COR-L47 (cell line): Measurements from ENCODE around the gene RAP1GDS1.
"Not testable (repeated sequence)": the region's sequence is repeated elsewhere in the genome, so short reads cannot be mapped to it uniquely, and the experiment has no call there.

Experiments
- DNase-seq: peaks from one replicate; lab custom pipeline; 2025; lab: John Stamatoyannopoulos, UW

The RAP1GDS1 gene

DNA sequence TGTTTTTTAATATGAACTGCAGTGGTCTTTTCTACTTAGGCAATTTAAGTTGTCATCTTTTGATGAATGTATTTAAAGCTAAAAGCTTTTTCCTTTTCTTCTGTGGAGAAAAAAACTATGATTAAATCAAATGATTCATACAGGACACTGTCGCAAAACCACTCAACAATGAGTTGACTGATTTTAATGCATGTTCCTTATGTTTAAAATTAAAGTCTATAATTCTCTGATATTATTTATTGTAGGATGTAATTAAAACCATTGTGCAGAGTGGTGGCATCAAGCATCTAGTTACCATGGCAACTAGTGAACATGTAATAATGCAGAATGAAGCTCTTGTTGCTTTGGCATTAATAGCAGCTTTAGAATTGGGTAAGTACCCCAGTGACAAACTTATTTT is 172.5 kb downstream of the RAP1GDS1 start:
- peak; percentile 18 for DNase-seq

DNA sequence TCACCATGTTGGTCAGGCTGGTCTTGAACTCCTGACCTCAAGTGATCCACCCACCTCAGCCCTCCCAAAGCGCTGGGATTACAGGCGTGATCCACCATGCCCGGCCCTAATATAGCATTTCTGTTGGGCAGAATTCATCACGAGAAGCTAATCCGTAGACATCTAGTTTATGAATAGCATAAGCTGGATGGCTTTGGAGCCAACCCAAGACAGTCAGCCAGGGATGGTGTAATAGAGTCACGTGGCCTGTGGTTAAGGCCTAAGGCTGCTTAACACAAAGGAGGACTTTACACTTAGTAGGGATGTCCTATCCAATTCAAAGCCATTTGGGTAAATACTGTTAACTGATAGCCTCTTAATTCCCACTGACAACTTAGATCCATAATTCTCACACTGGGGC is 173.6 kb downstream of the RAP1GDS1 start:
- DNase-seq, result no peak

DNA sequence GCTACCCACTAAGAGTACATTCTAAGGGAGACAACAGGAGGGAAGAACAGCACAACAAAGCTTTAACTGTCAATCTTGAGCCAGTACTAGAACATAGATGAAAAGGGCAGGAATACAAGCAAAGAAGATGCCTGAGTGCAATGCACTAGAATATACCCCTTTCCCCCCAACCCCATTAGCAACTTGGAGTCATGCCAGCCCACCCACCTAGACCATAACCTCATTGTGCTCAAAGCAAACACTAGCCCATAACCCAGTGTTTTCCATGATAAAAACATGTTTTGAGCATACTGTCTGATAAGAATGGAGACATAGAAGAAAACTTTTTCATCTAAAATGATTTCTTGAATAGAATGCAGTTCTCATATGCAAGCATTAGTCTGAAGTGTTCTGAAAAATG is 183.2 kb downstream of the RAP1GDS1 start:
- DNase-seq, result no peak

DNA sequence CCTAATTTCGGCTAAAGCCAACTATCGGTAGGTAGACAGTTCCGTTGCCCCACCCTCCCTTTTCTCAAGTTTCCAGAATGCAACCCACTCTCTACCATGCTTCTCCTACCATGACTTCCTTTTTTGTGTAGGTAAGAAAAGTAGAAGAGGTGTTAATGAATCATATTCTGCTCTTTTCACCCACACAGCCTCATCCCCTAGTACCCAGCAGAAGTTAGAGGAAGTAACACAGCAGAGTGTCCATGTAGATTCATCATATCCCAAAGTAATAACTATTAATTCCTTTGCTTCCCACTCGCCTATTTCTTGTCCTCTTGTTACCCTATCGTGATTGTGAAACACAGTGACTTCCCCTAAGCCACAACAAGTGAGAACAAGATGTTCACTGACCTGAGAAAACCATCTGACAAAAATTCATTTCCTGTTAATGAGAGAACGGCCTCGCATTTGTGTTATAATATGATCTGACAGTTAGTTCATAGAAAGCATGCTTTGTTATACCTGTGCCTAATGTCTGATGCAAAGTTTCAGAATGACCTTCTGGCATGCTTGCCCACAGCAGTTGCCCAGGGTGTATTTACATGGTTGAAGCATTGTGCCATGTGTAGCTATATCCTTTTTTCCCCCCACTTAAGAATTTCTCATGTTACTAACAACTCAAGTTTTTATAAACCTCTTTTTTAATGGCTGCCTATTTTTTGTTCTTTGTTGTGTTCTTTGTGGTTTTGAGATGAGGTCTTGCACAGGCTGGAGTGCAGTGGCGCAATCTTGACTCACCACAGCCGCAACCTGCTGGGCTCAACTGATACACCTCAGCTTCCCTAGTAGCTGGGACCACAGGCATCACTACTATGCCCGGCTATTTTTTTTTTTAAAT is 185.6 kb downstream of the RAP1GDS1 start:
- no peak for DNase-seq

DNA sequence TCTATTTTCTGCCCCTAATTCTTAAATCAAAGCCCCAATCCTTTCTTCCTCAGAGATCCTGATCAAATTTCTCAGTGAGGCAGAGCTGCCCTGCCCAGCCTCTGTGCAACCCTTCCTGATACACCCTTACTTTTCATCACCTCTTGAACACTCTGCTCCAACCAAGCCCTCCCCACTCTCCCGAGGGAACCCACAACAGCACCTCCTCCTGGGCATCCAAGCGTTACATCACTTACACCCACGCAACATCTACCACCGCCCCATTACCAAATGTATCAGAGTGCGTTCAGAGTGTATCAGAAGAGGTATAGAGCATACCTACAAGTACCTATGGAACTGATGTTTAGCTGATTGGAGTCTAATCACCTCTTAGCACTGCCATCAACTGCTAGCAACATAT is 186.5 kb downstream of the RAP1GDS1 start:
- DNase-seq, result no peak

DNA sequence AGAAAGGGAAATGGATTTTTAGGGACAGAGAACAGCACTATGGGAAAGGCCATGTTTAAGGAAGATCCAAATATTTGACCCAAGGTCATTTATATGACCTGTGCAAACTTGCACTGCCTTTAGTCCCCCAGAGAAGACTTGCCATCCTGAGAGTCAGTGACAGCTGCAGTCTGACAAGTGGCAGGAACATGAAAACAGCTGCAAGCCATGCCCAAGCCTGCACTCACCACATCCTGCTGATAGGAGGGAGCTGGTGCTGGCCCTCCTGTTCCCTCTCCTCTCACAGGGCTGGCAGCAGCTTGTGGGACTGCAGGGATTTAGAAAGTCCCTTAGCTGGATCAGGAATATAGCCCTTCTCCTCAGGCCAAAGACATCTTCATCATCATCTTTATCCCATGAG is 187.7 kb downstream of the RAP1GDS1 start:
- DNase-seq, result no peak

DNA sequence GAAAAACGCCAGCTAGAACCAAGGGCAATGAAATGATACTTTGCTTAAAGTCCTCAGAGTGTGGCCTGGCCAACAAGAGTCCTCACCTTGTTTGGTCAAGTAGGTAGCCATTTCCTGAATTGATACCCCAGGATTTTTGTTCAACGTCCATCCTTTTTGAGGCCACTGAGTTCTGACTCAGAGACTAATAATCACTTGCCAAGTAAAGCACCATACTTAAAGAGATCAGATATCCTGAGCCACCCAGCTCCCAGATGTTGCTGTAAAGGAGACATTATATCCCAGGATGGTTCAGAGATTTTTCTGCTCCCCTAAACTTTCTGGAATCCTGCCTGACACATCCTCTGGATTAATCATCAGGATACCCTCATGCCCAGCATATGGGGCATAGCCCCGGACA is 190.9 kb downstream of the RAP1GDS1 start:
- DNase-seq, result no peak

DNA sequence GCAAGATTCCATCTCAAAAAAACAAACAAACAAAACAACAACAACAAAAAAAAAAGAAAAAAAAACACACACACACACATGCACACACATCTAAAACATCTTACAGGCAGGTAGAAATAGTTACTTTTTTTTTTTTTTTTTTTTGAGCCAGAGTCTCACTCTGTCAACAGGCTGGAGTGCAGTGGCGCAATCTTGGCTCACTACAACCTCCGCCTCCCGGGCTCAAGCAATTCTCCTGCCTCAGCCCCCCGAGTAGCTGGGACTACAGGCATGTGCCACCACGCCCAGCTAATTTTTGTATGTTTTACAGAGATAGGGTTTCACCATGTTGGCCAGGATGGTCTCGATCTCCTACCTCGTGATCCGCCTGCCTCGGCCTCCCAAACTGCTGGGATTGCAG is 196.2 kb downstream of the RAP1GDS1 start:
- not testable (repeated sequence) for DNase-seq

DNA sequence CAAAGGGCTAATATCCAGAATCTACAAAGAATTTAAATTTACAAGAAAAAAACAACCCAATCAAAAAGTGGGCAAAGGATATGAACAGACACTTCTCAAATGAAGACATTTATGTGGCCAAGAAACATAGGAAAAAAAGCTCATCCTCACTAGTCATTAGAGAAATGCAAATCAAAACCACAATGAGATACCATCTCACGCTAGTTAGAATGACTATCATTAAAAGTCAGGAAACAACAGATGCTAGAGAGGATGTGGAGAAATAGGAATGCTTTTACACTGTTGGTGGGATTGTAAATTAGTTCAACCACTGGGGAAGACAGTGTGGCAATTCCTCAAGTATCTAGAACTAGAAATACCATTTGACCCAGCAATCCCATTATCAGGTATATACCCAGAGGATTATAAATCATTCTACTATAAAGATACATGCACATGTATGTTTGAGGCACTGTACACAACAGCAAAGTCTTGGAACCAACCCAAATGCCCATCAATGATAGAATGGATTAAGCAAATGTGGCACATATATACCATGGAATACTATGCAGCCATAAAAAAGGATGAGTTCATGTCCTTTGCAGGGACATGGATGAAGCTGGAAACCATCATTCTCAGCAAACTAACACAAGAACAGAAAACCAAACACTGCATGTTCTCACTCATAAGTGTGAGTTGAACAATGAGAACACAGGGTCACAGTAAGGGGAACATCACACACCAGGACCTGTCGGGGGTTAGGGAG is 200.1 kb downstream of the RAP1GDS1 start:
- not testable (repeated sequence) for DNase-seq

DNA sequence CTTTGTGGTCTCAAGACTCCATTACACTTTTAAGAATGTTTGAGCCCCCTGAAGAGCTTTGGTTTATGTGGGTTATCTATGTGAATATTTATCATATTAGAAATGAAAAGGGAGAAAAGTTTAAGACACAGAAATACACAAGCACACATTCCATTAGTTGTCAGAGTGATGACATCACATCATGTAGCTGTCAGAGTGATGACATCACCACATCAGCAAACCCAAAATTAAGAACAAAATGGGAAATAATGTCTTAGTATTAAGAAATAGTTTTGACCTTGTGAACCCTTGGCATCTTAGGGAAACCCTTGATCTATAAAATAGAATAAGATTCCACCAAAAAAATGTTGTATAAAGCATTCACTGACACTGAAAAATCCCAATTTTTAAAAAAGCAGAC is 201.3 kb downstream of the RAP1GDS1 start:
- DNase-seq, result no peak

DNA sequence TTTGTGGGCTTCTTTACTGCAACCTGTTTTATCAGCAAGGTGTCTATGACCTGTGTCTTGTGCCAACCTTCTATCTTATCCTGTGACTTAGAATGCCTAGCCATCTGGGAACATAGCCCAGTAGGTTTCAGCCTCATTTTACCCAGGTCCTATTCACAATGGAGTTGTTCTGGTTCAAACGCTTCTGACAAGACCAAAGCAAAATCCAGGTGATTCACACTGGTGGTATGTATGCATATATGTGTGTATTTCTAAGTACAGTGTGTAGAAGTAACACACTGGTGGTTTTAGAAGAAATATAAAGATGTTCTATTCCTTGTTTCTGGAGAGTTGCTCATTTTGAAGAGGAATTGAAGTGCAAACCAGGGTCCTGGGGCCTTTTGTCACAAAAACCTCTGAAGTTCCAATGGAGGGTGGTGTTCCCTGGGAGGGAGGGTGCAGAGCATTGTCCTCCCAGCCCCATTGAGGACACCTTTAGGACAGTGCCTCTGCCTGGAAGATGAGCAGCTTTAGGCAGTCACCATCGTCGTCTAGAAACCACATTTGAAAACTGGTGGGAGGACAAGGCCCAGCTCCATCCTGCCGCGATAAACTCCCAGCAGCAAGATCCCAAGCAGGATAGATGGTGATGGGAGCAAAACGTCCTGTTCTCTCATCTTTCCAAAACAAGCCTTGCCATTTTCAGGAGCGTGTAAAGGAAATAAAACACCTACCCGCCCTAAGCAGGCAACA is 205.8 kb downstream of the RAP1GDS1 start:
- DNase-seq, result no peak

DNA sequence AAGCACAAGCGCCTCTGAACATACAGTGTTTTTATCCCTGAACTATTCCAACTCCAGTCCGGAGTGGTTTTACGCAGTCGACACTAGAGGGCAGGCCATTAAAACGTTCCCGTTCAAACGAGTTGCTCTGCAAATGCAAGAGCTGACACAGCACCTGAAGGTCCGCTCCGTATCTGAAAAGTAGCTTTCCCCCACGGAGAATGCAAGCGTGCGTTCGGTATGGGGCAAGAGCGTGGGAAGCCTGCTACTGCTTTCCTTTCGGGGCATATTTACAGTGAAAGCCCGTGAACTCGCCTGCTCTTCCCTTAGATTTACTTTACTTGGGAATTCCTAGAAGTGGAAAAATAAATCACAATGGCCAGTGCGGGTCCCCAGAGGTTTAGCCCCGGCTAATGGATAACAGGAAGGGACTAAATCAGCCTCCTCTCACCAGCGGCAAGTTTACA is 206.5 kb downstream of the RAP1GDS1 start:
- peak; percentile 88 for DNase-seq

DNA sequence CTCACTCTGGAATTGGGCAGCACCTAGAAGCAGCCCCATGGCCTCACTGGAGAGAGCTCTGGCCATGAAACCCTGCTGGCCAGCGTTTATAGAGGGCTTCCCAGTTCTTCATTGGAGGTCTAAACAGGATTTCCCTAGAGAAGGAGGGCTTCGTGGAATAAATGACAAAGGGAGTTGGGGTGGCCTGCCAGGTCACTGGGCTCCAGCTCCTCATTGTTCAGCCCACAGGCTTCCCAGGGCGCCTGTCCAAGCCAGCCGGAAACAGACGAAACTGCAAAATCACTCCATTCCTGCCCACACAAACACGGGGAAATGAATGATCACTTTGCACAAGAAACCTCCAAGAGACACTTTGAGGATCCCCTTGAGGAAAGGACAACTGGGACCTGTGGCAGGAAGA is 207.5 kb downstream of the RAP1GDS1 start:
- DNase-seq, result no peak

DNA sequence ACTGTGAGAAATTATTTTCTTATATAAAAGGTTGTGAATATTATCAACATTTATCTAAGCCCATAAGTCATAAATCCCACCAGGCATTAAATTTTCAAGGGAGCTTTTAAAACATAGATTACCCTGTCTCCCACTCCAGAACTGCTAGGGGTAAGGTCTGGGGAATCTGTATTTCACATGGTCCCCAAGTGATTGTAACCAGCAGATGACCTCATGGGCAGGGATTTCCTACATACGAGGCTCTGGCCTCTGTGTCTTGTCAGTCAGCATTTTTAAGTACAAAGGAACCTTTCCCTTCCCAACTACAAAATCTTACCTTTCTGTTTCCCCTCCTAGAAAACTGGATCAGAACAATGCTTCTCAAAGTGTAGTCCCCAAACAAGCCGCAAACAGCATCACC is 208.6 kb downstream of the RAP1GDS1 start:
- no peak for DNase-seq

DNA sequence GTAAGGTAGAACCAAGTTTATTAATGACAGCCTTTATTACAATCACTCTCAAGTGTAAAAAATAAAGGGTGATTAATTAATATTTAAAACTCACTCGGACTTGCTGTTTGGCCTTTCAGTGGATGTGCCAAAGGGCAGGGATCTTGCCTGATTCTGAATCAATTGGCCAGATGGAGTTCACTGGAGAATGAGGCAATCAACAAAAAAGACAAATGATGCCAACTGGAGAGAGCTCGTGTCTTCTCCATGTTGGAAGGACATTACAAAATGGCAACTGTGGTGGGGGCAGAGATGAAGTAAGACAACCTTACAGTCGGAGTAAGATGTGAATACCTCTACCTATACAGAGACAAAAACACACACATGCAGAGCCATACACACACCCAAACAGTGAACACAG is 209.2 kb downstream of the RAP1GDS1 start:
- DNase-seq, result no peak

DNA sequence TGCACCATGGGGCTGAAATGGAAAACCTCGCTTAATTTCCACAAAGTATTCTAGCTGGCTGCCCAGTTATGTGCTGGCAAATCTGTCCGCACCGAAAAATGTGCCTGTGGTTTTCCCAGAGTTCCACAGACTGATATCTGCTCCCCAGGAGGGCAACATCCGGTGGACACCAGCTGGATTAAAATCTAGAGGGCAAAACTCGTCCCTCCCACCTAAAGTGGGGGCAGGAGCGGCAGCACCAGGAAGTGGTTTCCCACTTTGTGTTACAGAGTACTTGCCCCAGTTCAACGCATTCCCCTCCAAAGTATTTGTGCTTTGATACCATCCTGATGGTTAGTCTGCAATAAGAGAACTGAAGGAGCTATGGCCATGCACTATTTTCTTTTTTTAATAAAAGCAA is 209.6 kb downstream of the RAP1GDS1 start:
- no peak for DNase-seq

DNA sequence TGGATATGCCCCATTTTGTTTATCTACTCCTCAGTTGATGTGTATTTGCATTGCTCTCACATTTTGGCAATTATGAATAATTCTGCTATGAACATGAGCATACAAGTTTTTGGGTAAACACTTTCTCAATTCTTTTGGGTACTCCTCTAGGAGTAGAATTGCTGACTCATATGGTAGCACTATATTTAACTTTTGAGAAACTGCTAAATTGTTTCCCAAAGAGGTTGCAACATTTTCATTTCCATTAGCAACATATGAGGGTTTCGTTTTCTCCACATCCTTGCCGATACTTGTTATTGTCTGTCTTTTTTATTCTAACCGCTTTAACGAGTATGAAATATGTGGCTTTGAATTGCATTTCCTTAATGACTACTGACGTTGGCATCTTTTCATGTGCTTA is 211.9 kb downstream of the RAP1GDS1 start:
- DNase-seq, result no peak

DNA sequence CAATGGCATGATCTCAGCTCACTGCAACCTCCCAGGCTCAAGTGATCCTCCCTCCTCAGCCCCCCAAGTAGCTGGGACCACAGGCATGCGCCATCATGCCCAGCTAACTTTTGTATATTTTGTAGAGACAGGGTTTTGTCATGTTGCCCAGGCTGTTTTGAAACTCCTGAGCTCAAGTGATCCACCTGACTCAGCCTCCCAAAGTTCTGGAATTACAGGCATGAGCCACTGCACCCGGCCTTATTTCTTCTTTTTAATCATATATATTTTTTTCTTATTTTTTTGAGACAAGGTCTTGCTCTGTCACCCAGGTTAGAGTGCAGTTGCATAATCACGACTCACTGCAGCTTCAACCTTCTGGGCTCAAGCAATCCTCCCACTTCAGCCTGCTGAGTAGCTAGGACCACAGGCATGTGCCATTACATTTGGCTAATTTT is 213.2 kb downstream of the RAP1GDS1 start:
- no peak for DNase-seq

DNA sequence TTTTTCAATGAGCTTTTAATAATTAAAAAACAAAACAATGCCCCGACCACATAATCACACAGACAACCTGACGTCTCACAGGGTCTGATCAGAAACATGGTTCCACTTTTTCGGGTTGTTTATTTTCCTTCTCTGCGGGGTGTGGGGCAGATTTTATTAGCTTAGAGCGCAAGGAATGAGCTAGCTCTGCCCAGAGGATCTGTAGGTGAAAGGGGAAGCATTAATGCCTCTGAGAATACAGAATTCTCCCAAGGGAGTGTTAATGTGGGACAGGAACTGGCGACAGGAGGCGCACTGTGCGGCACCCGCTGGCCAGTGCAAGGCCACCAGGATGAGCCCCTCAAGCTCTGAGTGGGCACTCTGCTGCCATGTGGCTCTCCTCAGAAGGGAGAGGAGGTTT is 215.7 kb downstream of the RAP1GDS1 start:
- no peak for DNase-seq

DNA sequence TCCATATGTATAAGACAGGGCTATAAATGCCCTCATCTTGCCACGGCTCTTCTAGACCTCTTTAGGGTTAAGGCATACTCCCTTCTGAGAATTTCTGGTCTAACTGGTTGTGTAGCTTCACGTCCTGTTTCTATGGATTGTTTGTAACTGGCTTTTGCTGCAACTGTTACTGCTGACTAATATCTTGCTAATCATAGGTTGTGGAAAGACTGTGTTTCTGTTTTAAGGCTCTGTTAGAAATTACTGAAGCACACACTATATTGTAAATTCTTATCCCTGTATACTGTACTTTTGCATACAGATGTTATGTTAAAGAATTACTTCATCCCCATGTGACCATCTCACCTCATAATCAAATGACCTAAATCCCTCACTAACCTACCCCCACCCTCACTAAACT is 218.4 kb downstream of the RAP1GDS1 start:
- DNase-seq, result not testable (repeated sequence)

DNA sequence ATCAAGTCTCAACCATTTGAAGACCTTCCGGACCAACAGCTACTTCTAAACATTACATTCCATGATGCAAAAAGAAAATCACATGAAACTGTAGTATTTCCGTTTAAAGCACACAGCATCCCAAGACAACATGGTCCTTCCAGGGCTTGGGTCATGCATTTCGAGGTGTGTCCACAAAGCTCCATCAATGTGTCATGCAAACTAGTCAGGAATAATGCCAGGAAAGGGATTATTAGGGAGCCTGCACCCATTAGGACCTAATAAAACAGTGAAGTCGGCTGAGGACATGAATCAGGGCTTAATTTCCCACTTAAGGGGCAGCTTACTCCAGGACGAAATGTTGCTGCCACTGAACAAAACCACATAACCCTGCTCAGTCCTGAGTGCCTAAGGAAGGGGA is 219.4 kb downstream of the RAP1GDS1 start:
- no peak for DNase-seq

DNA sequence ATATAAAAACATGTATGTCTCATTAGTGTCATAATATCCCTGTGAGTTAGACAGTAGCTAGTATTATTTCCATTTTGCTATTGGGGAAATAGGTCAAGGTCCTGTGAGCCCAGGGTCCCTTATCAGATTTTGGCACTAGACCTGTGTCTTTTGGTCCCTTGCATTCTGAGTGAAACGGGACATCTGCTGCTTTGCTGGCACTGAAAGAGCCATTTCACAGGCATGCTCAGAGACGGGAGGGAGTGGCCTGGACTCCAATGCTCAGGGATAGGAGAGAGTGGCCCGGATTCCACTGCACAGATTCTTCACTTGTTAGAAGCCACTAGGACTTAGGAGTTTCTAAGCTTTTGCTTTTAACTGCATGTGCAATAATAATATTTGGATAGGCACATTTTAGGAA is 220.0 kb downstream of the RAP1GDS1 start:
- no peak for DNase-seq

DNA sequence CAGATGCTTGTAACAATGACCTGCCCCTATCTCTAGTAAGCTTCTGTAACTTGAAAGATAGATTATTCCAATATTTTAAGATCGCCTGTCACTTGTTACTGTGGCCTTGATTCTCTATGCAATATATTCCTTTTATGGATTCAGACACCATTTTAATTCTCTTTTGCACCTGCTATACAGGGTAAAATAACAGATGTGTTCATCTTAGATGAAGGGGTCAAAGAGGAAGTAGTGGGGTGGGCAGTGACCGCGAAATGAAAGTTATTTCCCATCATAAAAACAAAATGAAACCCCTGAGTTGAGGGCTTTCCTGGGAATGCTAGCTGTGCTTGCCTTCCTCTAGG is 221.3 kb downstream of the RAP1GDS1 start:
- no peak for DNase-seq
